Measurements from ENCODE around the gene FHOD3.

The FHOD3 gene

DNA sequence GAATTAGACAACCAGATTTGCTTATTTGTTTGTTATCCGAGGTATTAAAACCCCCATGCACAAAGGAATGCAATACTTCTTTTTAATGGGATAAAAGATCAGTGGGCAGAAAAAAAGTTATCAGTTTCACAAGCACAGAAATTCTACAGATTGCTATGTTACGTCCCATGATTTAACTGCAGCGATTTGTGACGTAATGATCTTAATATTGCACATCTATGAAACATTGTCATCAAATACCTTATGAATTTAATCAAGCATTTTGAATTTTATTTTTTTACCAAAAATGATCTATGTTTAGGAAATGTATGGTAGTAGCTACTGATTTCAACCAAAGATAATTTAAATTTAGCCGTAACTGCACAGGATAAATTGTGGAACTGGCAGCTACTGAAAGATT is 138.9 kb downstream of the FHOD3 start:
- TF ChIP-seq, protein P1, sequence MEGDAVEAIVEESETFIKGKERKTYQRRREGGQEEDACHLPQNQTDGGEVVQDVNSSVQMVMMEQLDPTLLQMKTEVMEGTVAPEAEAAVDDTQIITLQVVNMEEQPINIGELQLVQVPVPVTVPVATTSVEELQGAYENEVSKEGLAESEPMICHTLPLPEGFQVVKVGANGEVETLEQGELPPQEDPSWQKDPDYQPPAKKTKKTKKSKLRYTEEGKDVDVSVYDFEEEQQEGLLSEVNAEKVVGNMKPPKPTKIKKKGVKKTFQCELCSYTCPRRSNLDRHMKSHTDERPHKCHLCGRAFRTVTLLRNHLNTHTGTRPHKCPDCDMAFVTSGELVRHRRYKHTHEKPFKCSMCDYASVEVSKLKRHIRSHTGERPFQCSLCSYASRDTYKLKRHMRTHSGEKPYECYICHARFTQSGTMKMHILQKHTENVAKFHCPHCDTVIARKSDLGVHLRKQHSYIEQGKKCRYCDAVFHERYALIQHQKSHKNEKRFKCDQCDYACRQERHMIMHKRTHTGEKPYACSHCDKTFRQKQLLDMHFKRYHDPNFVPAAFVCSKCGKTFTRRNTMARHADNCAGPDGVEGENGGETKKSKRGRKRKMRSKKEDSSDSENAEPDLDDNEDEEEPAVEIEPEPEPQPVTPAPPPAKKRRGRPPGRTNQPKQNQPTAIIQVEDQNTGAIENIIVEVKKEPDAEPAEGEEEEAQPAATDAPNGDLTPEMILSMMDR (IDR thresholded peaks at IDR 0.05; ENCODE audit: low read depth, low read length): no peak
- no peak overlapping the region for H3K4me3 ChIP-seq (ENCODE audit: low read depth, low read length)

DNA sequence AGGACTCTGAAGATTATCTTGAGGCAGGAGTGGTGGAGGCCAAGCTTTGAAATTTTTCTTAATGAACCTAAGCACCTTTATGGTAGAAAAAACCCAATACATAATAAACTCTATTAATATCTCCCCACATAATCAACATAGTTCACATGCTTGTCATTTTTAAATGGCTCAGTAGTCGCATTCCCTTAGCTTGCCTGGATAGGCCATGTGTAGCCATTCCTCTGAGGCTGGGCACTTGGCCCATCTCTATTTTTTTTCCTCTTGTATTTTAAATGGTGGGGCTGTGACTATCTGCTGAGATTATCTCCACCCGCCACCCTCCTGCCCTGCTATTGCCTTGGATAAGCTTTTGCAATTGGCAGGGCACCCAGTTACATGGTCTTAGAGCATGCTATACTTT is 143.1 kb downstream of the FHOD3 start:
- no peak overlapping the region for H3K4me3 ChIP-seq (ENCODE audit: low read depth, low read length)
- TF ChIP-seq, protein P1 (IDR thresholded peaks at IDR 0.05; ENCODE audit: low read depth, low read length): no peak

DNA sequence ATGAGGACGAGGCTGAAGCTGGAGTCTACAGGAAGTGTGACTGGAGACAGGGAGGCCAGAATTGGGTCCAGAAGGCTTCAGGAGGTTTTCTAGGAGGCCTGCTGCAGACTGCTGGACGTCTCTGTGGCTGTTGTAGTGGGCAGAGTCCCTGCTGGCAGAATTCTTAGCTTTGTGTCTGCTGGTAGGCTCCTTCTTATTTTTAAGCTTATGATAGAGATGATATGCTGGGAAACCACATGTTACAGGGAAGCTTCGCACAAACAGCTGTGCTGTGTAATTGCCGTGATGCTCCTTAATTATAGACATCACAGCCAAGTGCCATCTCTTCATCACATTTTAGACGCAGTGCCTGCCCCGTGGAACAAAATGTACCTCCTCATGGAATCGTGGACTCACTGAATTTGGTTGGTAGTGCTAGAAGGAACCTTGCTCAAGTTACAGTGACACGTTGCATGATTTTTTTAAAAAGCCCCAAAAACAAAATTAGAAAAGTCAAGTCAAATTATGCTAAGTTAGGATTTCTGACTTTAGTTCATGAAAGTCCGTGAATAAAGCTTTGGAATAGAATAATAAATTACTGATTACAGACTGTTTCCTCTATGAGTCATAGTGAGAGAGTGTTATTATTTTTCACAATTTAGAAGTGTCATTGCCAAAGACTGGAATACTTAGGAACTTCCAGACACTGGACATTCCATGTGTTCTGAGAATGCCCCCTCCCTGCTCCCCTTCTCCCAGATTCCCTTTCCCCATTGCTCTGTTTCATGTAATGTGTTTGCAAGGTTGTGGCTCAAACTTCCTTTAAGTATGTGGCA is 144.1 kb downstream of the FHOD3 start:
- TF ChIP-seq, protein P1 (IDR thresholded peaks at IDR 0.05; ENCODE audit: low read depth, low read length): no peak

DNA sequence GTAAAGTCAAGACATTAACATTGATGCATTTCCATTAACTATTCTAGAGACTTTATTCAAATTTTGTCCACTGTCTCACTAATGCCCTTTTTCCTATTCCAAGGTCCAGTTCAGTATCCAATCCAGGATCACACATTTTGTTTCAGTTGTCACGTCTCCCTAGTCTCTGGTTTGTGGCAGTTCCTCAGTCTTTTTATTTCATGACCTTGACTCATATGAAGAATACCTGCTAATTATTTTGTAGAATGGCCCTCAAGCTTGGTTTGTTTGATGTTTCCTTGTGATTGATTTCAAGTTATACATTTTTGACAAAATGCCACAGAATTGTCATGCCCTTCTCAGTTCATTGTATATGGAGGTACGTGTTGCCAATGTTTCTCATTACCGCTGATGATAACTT is 145.2 kb downstream of the FHOD3 start:
- no peak overlapping the region for H3K4me3 ChIP-seq (ENCODE audit: low read depth, low read length)
- TF ChIP-seq, protein P1 (IDR thresholded peaks at IDR 0.05; ENCODE audit: low read depth, low read length): no peak

More for the DNA sequence above, 144.1 kb downstream of the FHOD3 start:
- no peak overlapping the region for H3K4me3 ChIP-seq (ENCODE audit: low read depth, low read length)

DNA sequence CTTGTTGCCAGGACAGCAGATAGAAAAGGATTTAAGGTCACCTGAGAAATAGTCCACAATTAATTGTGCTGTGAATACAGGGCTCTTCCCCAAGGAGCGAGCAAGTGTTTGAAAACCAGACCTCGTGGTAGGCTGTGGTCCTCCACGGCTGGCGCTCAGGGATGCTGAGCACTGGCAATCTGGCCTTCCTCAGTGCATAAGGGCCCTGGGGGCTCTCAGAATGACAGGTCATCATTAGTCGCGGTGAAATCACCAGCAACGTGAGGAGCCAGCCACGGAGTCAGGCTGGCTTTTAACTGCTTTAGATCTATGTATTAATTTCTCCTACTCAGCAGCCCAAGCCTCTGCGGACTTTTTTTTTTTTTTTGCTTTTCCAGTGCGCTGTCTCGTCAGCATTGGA is 148.5 kb downstream of the FHOD3 start:
- H3K4me3 ChIP-seq (ENCODE audit: low read depth, low read length): no peak overlapping the region
- TF ChIP-seq, protein P1 (IDR thresholded peaks at IDR 0.05; ENCODE audit: low read depth, low read length): no peak

DNA sequence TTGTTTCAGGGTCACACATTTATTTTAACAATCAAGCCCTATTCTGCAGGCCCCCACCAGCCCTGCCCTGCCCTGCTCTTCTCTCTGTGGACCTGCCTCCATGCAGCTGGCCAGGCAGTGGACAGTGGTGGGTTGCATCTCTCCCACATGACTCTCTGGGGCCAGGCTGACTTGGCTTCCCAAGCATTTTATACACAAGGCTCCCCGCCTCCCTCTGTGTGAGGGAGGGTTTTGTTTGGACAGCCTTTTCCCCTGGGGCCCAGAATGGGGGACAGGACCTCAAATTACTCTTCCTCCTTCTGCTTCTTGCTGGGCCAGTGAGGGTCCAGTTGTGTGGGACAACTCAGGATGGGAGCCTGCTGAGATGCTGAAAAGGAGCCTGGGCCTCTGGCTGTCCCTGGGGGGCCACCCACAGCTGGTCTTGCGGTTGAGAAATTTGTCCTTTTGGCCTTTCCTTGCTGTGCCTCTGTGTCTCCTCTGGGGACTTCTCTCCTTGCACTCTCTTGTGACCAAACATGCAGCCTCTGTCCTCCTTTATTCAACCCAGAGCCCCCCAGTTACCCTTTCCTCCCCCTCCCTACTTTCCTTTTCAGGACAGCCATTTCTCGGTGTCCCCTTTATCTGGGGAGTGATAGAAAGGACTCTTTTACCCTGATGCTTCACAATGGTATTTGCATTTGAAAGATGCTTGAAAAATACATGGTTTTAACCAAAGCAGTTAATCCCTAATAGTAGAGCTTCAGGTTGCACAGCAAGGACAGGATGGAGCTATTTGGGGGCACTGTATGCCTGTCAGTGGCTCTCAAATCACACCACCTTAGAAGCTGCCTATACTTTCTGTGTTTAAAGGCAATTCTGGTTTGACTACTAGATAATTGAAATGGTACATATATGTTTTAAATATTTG is 151.1 kb downstream of the FHOD3 start:
- TF ChIP-seq, protein P1 (IDR thresholded peaks at IDR 0.05; ENCODE audit: low read depth, low read length): no peak

DNA sequence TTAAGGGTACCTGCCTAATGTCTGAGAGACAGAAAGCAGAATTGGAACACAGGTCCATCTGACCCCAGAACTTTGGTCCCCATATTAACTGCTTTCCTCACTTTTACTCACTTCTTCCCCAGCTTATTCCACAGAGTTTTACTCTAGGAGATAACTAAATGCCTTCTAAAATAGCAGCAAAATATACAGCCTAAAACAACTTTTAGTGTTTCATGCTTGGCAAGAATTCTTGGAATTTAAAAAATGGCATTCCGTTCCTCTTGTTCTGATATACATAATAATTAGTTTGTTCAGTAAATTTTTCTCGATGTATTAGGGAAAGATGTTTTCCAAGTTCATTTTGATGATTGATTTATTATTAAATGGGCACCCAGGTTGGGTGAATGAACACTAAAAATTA is 151.9 kb downstream of the FHOD3 start:
- no peak overlapping the region for H3K4me3 ChIP-seq (ENCODE audit: low read depth, low read length)
- TF ChIP-seq, protein P1 (IDR thresholded peaks at IDR 0.05; ENCODE audit: low read depth, low read length): no peak

More for the DNA sequence above, 151.1 kb downstream of the FHOD3 start:
- no peak overlapping the region for H3K4me3 ChIP-seq (ENCODE audit: low read depth, low read length)
